ENCODE measurements around the gene ISM1.

Gene ISM1

DNA sequence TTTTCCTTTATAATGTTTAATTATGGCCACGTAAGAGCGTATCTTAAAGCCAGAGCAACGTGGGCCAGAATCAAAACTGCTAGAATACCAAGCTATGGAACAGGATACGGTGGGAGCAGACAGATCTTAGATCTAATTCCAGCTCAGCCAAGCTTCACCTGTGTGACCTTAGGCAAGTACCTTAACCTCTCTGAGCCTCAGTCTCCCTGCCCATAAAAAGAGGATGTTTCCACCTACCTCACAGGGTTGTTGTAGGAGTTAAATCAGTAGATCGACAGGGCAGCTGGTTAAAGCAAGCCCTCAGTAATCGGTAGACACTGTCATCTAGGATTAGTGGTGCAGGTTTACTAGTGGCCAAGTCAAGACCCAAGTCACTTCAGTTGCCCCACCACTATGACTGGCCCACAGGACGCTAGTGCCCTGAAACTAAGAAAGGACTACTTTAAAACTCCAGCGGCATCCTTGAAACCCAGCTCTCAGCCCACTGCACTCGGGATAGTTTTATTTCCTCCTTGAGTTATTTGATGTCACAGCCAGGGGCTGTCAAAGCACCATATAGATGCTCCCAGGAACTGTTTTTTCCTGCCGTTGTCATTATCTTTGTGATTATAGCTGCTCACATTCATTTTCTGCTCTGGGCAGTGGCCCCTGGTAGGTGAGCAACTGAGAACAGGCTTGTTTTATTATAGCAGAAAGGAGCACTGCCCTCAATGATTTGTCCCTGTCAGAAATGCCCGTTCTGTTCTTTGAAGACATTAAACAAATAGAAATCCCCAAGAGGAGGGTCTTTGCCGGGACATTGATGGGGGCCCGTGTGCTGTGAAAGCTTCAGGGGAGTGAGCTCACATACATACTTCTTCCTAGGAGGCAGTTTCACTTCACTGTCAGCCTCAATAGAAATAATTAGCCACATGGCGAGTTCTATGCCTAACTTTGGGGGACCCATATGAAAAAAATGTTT is 63.1 kb downstream of the ISM1 start:
- DNase-seq (ENCODE audit: low read depth): no peak

- no peak for DNase-seq (ENCODE audit: low read depth)
Observed at GRCh38 chr20:13284830-13285229, 63.8 kb downstream of the ISM1 start.

DNA sequence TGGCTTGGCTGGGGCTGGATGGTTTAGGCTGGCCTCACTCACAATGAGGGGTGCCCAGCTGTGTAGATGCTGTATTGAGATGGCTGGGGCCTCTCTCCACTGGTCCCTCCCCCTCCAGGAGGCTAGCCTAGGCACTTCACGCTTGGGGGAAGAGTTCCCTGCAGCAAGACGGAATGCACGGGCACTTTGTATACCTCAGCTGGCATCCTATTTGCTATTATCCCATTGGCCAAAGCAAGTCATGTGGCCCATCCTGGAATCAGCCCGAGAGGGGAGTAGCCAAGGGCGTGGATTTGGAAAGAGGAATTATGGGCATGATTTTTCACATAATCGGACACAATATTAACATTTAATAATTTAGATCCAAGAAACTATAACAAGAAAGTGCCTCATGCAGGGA is 64.3 kb downstream of the ISM1 start:
- DNase-seq (ENCODE audit: low read depth): no peak

GRCh38 chr20:13286052-13286451 is 65.0 kb downstream of the ISM1 start:
- no peak for DNase-seq (ENCODE audit: low read depth)

DNA sequence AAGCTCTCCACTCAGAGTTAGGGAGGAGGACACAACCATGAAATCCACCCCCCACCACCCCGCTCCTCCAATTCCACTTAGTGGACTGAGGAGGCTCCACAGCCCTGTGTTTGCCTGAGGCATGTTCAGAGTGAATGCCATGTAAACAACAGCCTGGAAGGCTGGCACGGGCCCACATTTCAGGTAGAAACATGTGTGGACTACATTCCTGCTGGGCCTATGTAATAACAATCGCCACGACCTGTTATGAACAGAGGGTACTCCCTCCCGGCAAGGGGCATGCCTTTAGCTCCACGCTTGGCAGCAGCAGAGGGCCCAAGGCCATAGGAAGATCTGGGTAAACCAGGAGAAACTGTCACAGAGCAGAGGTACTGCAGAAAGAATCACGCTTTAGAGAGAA is 65.5 kb downstream of the ISM1 start:
- no peak for DNase-seq (ENCODE audit: low read depth)

GRCh38 chr20:13288357-13288756 is 67.3 kb downstream of the ISM1 start:
- no peak for DNase-seq (ENCODE audit: low read depth)

DNA sequence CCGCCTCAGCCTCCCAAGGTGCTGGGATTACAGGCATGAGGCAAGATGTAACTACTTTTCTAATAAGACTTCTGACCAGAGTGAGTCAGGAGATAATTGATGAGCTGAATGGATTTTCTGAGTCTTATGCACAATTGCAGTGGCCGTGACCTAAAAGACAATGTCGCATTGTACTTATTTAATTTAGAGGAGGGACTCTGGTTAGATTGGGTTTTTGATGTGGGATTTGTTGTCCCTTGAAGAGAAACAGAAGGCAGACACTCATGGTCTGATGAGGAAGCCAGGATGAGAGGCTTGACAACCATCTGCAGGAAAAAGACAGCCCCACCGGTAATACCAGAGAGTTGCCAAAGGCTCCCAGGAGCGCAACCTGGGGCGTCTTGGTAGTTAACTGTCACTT is 68.0 kb downstream of the ISM1 start:
- DNase-seq (ENCODE audit: low read depth): no peak

GRCh38 chr20:13290724-13291123 is 69.7 kb downstream of the ISM1 start:
- DNase-seq (ENCODE audit: low read depth): no peak

DNA sequence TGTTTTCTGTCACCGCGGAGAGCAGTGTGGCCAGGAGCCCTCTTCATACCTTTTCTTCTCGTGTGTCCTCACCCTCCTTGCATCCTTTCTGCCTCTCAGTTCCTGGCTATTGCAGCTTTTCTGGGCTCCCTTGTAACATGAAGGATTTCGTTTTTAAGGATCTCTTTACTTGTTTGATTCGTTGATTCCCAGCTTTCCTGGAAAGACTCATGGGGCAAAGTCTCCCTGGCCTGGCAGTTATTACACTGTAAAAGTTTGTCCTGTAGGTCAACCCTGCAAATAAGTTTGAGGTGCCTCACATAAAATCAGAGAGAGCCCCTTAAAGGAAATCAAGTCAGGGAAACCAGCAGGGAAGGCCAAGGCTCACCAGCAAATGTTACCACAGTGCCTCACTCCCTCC is 70.1 kb downstream of the ISM1 start:
- no peak for DNase-seq (ENCODE audit: low read depth)

GRCh38 chr20:13292201-13292885 is 71.3 kb downstream of the ISM1 start:
- no peak for DNase-seq (ENCODE audit: low read depth)

DNA sequence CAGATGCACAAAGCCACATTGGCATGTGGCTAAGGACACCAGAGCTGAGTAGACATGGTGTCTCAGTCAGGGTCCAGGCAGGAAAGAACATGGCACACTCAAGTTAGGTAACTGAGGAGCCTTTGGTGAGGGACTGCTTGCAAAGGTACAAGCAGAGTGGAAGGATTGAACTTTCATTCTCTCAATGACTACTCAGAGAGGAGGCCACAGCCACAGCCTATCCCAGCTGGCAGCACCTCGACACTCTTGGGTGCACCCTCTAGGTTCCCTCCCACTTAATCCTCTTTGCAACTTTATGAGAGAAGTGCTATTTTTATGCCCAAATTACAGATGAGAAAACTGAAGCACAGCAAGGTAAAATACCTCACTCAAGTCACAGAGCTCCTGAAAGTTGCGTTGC is 73.4 kb downstream of the ISM1 start:
- DNase-seq (ENCODE audit: low read depth): no peak

DNA sequence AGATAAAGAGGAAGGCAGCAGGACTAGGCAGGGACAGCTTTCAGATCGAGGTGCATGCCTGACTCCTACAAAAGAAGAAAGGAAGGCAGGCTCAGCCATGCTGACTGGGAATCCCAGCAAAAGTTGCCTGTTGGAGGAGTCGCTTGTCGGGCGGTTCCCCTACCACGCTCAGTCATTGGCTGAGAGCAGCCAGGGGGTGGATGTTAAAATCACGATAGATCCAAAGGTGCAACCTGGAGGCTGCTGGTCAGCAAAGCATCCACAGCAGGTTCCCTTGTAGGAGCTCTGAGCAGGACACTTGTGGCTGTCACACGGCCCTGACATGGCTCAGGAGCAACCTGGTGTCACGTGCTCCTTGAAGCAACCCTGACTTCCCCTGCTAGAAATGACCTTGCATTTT is 74.6 kb downstream of the ISM1 start:
- no peak for DNase-seq (ENCODE audit: low read depth)

GRCh38 chr20:13296070-13296469 is 75.0 kb downstream of the ISM1 start:
- no peak for DNase-seq (ENCODE audit: low read depth)

GRCh38 chr20:13297147-13297899 is 76.2 kb downstream of the ISM1 start:
- no peak for DNase-seq (ENCODE audit: low read depth)

- no peak for DNase-seq (ENCODE audit: low read depth)
Observed at GRCh38 chr20:13298692-13299373, 77.8 kb downstream of the ISM1 start.

GRCh38 chr20:13299401-13299800 is 78.3 kb downstream of the ISM1 start:
- DNase-seq (ENCODE audit: low read depth): no peak

DNA sequence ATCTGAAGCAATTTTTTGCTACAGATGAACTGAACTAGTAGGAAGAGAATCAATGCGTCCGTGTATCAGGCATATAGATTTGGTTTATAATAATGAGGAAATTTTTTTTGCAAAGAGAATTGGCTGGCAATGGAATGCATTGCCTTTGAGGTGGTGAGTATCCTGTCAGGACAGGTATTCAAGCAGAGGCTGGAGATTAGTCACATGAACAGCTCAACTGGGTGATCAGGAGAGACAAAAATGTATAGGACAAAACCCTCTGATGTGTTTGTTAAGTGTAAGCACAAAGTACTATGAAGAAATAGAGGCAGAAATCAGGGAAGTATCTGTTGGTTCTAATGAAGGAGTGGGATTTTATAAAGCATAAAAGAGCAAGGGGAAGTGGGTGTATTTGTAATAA is 80.5 kb downstream of the ISM1 start:
- DNase-seq (ENCODE audit: low read depth): no peak

DNA sequence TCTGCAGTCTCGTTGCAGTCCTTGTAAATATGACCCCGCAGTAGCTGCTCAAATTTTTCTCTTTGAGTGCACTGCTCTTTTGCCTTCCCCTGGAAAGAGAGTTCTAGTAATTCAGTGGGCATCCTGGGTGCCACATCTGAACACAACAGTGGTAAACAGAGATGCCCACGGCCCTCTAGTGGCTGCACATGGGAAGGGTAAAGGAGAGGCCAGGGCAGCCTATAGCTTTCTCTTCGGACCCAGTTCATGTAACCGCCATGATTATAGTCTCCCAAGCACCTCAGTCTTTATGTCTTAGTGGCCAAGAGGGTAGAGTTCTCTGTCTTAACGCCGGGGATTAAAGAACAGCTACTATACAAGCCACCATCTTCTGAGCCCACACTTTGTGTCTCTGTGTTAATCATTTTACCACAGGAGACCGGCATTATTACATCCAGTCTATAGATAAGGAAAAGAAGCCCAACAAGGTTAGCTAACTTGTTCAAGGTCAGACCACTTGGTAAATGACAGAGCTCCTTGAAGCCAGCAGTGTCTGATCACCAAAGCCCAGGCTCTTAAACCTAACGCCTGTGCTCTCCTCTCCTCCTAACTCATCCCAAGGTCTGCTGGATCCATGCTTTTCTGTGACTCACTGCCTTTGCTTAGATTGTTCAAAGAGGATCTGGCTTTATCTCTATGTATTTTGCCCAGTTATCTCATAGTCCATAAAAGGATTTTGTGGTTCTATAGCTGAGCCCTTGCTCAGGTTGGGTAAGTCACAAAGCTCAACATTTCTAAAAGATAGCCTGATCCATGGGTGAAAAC is 81.8 kb downstream of the ISM1 start:
- DNase-seq (ENCODE audit: low read depth): no peak

GRCh38 chr20:13305284-13305683 is 84.2 kb downstream of the ISM1 start:
- no peak for DNase-seq (ENCODE audit: low read depth)

DNA sequence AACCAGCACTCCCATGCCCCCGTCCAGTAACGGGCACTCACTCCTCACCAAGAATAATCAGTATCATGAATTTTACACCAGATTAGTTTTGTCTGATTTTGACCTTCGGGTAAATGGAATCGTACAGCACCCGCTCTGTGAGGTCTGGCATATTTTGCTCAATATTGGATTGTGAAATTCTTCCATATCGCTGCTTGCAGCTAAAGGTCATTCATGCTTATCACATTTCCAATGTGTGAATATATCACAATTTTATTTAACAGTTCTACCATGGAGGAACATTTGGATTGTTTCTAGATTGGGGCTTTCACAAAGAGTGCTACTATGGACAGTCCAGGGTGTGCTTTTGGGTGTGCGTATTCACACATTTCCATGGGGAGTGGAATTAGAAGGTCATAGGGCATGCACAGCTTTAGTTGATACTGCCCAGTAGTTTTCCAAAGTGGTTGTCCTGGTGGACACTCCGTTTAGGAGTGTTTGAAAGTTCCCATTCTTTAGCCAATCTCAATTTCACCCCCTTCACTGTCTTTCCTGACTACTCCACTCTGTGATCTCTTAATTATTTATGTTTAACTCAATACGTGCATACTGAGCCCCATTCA is 86.6 kb downstream of the ISM1 start:
- no peak for DNase-seq (ENCODE audit: low read depth)

DNA sequence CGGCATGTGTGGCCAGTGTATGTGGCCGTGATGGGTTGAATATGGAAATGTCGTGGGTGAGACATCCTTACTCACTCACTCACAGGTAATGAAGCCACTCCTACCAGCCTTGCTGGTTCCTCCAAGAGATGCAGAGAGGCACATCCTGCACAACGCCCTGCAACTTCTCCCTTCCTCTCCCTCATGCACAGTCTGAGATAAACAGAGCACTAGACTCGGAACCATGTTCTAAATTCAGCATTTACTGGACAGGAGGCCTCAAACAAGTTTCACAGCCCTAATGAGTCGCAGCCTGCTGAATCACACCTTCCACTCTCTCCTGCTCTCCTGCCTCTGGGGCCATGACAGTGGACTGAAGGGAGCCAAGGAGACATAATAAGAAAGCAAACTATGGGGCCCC is 91.2 kb downstream of the ISM1 start:
- no peak for DNase-seq (ENCODE audit: low read depth)

Data from T-helper 22 cell (primary cell).